Measurements from ENCODE around the gene TRIP13. TPM values are rescaled to one million over a fixed set of nuclear protein-coding genes. Genes with fewer than 3 reads are reported as not detected.
A peak's percentile ranks its signal among the peaks of the same experiment; 100 is the strongest.
"Not testable (repeated sequence)": the region's sequence is repeated elsewhere in the genome, so short reads cannot be mapped to it uniquely, and the experiment has no call there.

Gene TRIP13
- total and polyA plus RNA-seq, 4 donors = 2.7 to 6.2 (median 3.2) TPM

DNA sequence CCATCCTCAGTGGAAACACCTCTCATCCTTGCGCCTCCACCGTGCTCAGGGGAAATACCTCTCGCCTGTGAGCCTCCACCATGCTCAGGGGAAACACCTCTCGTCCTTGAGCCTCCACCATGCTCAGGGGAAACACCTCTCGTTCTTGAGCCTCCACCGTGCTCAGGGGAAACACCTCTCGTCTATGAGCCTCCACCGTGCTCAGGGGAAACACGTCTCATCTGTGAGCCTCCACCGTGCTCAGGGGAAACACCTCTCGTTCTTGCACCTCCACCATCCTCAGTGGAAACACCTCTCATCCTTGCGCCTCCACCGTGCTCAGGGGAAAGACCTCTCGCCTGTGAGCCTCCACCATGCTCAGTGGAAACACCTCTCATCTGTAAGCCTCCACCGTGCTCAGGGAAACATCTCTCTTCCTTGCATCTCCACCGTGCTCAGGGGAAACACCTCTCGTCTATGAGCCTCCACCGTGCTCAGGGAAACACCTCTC is 46.0 kb upstream of the TRIP13 start:
- not testable (repeated sequence) for H3K27ac ChIP-seq (ENCODE audit: low read depth in 1 of 2, low read length in 1 of 2); H3K9ac ChIP-seq (ENCODE audit: insufficient read depth in 1 of 2, low read length in 2 of 2); H3K4me3 ChIP-seq; ATAC-seq (ENCODE audit: insufficient read depth, low FRiP score); H3K9me3 ChIP-seq (ENCODE audit: control insufficient read depth in 4 of 4, insufficient read depth in 3 of 4, low read length in 3 of 4); H3K27me3 ChIP-seq (ENCODE audit: control insufficient read depth in 3 of 3, insufficient read depth in 3 of 3, low read length in 2 of 3); DNase-seq; H3K36me3 ChIP-seq (ENCODE audit: control insufficient read depth in 4 of 4, insufficient read depth in 4 of 4, low read length in 4 of 4)
- WGBS, 2 donors = 86 to 90% methylated on average over 18 of the region's 18 CpGs
- peaks cover 0 to 22% (median 0%) of the 10 kb centered on the region in 5 donors for H3K4me1 ChIP-seq (ENCODE audit: control insufficient read depth in 5 of 5, insufficient read depth in 5 of 5, low read length in 5 of 5)

DNA sequence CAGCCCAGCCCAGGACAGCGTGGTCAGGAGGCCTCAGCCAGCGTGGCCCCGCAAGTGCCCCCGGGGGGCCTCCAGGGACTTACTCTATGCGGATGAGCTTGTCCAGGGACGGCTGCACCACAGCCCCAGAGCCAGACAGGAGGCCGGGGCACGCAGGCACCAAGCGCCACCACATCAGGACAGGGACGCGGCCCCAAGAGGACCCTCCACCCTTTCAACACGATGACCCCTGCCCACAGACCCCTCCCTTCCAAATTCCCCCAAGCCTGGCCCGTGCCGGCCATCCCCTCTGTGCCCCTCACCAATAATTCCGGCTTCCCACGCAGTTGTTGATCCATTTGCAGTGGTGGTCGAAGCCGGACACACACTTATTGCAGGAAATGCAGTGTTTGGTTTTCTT is 45.5 kb upstream of the TRIP13 start:
- H3K9me3 ChIP-seq (ENCODE audit: control insufficient read depth in 4 of 4, insufficient read depth in 3 of 4, low read length in 3 of 4); H3K36me3 ChIP-seq (ENCODE audit: control insufficient read depth in 4 of 4, insufficient read depth in 4 of 4, low read length in 4 of 4); H3K4me3 ChIP-seq; ATAC-seq (ENCODE audit: insufficient read depth, low FRiP score); H3K27me3 ChIP-seq (ENCODE audit: control insufficient read depth in 3 of 3, insufficient read depth in 3 of 3, low read length in 2 of 3); H3K27ac ChIP-seq (ENCODE audit: low read depth in 1 of 2, low read length in 1 of 2); H3K9ac ChIP-seq (ENCODE audit: insufficient read depth in 1 of 2, low read length in 2 of 2); DNase-seq: not testable (repeated sequence)
- 86 to 89% methylated on average over 8 of the region's 18 CpGs for WGBS, 2 donors
- H3K4me1 ChIP-seq (ENCODE audit: control insufficient read depth in 5 of 5, insufficient read depth in 5 of 5, low read length in 5 of 5) = peaks cover 0 to 22% (median 0%) of the 10 kb centered on the region in 5 donors

DNA sequence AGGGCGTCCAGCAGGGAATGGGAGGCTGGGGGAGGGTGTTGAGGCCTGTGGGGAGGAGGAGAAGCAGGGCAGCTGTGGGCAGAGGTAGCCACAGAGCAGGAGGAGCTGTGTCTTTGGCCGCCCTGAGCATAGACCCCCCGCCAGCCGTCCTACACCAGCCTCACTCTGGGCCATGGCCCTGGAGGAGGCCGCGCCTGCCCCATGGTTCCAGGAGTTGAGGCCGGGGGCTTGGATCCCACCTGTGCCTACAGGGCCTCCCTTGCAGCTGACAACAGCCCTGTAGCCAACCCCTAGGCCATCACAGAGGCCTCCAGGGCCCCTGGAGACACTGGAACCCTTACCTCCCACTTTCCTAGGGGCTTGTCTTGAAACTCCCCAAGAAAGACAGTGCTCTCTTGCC is 44.9 kb upstream of the TRIP13 start:
- DNase-seq; H3K27ac ChIP-seq (ENCODE audit: low read depth in 1 of 2, low read length in 1 of 2); H3K4me3 ChIP-seq; H3K27me3 ChIP-seq (ENCODE audit: control insufficient read depth in 3 of 3, insufficient read depth in 3 of 3, low read length in 2 of 3); H3K9ac ChIP-seq (ENCODE audit: insufficient read depth in 1 of 2, low read length in 2 of 2); H3K9me3 ChIP-seq (ENCODE audit: control insufficient read depth in 4 of 4, insufficient read depth in 3 of 4, low read length in 3 of 4); ATAC-seq (ENCODE audit: insufficient read depth, low FRiP score); H3K36me3 ChIP-seq (ENCODE audit: control insufficient read depth in 4 of 4, insufficient read depth in 4 of 4, low read length in 4 of 4): not testable (repeated sequence)
- 92 to 98% methylated on average over 6 of the region's 7 CpGs for WGBS, 2 donors
- peaks cover 0 to 22% (median 0%) of the 10 kb centered on the region in 5 donors for H3K4me1 ChIP-seq (ENCODE audit: control insufficient read depth in 5 of 5, insufficient read depth in 5 of 5, low read length in 5 of 5)

DNA sequence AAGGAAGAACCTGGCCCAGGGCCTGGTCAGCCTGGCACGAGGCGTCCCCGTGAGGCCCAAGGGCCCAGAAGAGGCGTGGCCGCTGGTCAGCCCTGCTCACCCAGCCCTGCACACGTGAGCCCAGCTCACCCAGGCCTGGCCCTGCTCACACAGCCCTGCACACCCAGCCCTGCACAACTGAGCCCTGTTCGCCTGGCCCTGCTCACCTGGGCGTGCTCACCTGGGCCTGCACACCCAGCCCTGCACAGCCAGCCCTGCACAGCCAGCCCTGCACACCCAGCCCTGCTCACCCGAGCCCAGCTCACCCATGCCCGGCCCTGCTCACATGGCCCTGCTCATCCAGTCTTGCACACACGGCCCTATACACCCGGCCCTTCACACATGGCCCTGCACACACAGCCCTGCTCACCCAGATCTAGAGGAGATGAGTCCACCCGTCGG is 44.0 kb upstream of the TRIP13 start:
- no peak overlapping the region for H3K9ac ChIP-seq (ENCODE audit: insufficient read depth in 1 of 2, low read length in 2 of 2)
- TF ChIP-seq, protein P1, sequence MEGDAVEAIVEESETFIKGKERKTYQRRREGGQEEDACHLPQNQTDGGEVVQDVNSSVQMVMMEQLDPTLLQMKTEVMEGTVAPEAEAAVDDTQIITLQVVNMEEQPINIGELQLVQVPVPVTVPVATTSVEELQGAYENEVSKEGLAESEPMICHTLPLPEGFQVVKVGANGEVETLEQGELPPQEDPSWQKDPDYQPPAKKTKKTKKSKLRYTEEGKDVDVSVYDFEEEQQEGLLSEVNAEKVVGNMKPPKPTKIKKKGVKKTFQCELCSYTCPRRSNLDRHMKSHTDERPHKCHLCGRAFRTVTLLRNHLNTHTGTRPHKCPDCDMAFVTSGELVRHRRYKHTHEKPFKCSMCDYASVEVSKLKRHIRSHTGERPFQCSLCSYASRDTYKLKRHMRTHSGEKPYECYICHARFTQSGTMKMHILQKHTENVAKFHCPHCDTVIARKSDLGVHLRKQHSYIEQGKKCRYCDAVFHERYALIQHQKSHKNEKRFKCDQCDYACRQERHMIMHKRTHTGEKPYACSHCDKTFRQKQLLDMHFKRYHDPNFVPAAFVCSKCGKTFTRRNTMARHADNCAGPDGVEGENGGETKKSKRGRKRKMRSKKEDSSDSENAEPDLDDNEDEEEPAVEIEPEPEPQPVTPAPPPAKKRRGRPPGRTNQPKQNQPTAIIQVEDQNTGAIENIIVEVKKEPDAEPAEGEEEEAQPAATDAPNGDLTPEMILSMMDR (IDR thresholded peaks at IDR 0.05; ENCODE audit: control extremely low read depth, extremely low read depth) = no peak
- H3K4me1 ChIP-seq (ENCODE audit: control insufficient read depth in 5 of 5, insufficient read depth in 5 of 5, low read length in 5 of 5) = peaks cover 0 to 22% (median 0%) of the 10 kb centered on the region in 5 donors
- ATAC-seq (ENCODE audit: insufficient read depth, low FRiP score) (no peak), DNase-seq (no peak)
- H3K9me3 ChIP-seq (ENCODE audit: control insufficient read depth in 4 of 4, insufficient read depth in 3 of 4, low read length in 3 of 4) = no peaks in the 10 kb centered on the region
- peaks cover 0 to 4% (median 0%) of the 10 kb centered on the region in 3 donors for H3K27me3 ChIP-seq (ENCODE audit: control insufficient read depth in 3 of 3, insufficient read depth in 3 of 3, low read length in 2 of 3)
- H3K4me3 ChIP-seq = no peak overlapping the region
- 84 to 90% methylated on average over 13 to 14 of the region's 14 CpGs for WGBS, 2 donors
- no peaks in the 10 kb centered on the region for H3K36me3 ChIP-seq (ENCODE audit: control insufficient read depth in 4 of 4, insufficient read depth in 4 of 4, low read length in 4 of 4)
- H3K27ac ChIP-seq (ENCODE audit: low read depth in 1 of 2, low read length in 1 of 2) = no peak overlapping the region

DNA sequence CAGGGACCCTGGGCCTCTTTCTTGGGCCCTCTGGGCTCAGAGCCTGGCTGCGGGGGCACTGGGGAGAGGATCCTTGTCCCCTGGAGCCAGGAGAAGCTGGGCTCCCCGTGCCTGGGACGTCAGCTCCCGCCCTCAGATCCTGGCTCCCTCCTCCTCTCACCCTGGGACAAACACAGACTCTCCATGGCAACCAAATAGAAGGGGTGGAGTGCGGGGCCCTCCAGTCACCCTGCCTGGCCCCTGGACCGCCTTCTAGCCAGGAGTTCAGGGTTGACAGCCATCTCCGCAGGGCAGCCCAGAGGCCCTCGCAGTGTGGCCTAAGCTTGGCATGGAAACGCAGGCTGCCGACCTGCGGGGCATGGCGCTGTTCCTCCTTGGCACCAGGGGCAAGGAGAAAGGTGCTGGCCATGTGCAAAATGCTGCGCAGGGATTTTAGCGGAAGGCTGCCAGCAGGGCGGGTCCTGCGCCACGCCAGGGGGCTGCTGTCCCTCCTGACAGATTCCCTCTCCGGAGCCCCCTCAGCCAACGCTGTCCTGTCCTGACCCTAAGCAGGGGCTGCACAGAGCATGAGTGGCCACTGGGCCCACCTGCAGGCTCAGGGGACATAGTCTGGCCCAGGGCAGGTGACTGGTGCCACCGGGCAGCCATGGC is 42.9 kb upstream of the TRIP13 start:
- Histone ChIP-seq H3K4me3 (no peak overlapping the region), H3K9ac (ENCODE audit: insufficient read depth in 1 of 2, low read length in 2 of 2) (no peak overlapping the region), H3K27me3 (ENCODE audit: control insufficient read depth in 3 of 3, insufficient read depth in 3 of 3, low read length in 2 of 3) (peaks cover 0 to 4% (median 0%) of the 10 kb centered on the region in 3 donors), H3K27ac (ENCODE audit: low read depth in 1 of 2, low read length in 1 of 2) (no peak overlapping the region), H3K36me3 (ENCODE audit: control insufficient read depth in 4 of 4, insufficient read depth in 4 of 4, low read length in 4 of 4) (no peaks in the 10 kb centered on the region), H3K9me3 (ENCODE audit: control insufficient read depth in 4 of 4, insufficient read depth in 3 of 4, low read length in 3 of 4) (no peaks in the 10 kb centered on the region), H3K4me1 (ENCODE audit: control insufficient read depth in 5 of 5, insufficient read depth in 5 of 5, low read length in 5 of 5) (peaks cover 0 to 22% (median 0%) of the 10 kb centered on the region in 5 donors)
- DNase-seq (peak; percentile 81 to 88 (median 86)), ATAC-seq (ENCODE audit: insufficient read depth, low FRiP score) (peak; percentile 39)
- TF ChIP-seq, protein P1 (IDR thresholded peaks at IDR 0.05; ENCODE audit: control extremely low read depth, extremely low read depth) = no peak
- WGBS, 2 donors = 65 to 84% methylated on average over 20 of the region's 20 CpGs
